DOHH2 (cell line): Measurements from ENCODE around the gene GTF3C1.

ENCODE experiments used
- EZH2phosphoT487 ChIP-seq: fragments of 200-600 bp; sonication (generic); IDR thresholded peaks from 2 replicates; pipeline ENCODE4 v1.6.1; 2017; ENCODE audit warnings: borderline replicate concordance, mild to moderate bottlenecking, antibody characterized with exemption, low read length, moderate library complexity, mixed read lengths
- TF ChIP-seq, protein P1 (sequence below): fragments of 200-600 bp; sonication (generic); IDR thresholded peaks from one replicate; pipeline ENCODE4 v1.5.1; 2014; ENCODE audit warnings: antibody characterized with exemption, mild to moderate bottlenecking, low read depth, low read length; ENCODE audit not compliant: poor library complexity, severe bottlenecking

DNA sequence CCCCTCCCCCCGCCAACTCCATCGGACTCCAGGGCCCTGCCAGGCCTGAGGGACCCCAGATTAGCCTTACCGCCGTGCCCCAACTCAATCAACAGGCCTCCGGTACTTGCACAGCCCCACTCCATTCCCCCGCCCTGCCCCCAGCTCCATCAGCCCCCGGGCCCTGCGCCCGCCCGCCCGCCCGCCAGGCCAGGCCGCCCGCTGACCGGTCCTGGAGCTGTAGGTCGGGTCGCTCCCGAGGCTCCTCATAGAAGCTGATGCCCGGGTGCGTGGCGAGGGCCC, 308 bp downstream of the GTF3C1 start:
- TF ChIP-seq EZH2phosphoT487 = no peak
- TF ChIP-seq, protein P1, sequence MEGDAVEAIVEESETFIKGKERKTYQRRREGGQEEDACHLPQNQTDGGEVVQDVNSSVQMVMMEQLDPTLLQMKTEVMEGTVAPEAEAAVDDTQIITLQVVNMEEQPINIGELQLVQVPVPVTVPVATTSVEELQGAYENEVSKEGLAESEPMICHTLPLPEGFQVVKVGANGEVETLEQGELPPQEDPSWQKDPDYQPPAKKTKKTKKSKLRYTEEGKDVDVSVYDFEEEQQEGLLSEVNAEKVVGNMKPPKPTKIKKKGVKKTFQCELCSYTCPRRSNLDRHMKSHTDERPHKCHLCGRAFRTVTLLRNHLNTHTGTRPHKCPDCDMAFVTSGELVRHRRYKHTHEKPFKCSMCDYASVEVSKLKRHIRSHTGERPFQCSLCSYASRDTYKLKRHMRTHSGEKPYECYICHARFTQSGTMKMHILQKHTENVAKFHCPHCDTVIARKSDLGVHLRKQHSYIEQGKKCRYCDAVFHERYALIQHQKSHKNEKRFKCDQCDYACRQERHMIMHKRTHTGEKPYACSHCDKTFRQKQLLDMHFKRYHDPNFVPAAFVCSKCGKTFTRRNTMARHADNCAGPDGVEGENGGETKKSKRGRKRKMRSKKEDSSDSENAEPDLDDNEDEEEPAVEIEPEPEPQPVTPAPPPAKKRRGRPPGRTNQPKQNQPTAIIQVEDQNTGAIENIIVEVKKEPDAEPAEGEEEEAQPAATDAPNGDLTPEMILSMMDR = no peak
